NCI-H2196 (cell line): ENCODE measurements around the gene HDLBP.

Source experiments
- DNase-seq: peaks from one replicate; lab custom pipeline; 2025; ENCODE audit not compliant: unreplicated experiment; lab: John Stamatoyannopoulos, UW

Gene HDLBP

GRCh38 chr2:241315093-241315878 lies at the start of gene HDLBP:
Gene HDLBP (minus strand): TSS chr2:241315672. CDS start chr2:241266869, 48,803 bp downstream.
- DNase-seq: peak; percentile 98

- no peak for DNase-seq
Measured at GRCh38 chr2:241364781-241365180, 49.3 kb upstream of the HDLBP start.

- DNase-seq: no peak
Measured at GRCh38 chr2:241363426-241363825, 48.0 kb upstream of the HDLBP start.

- DNase-seq: no peak
Measured at GRCh38 chr2:241359481-241360045, 44.1 kb upstream of the HDLBP start.

- DNase-seq: no peak
Measured at GRCh38 chr2:241358470-241358869, 43.0 kb upstream of the HDLBP start.

- no peak for DNase-seq
Measured at GRCh38 chr2:241357531-241357930, 42.1 kb upstream of the HDLBP start.

- DNase-seq: no peak
Measured at GRCh38 chr2:241356871-241357260, 41.4 kb upstream of the HDLBP start.

GRCh38 chr2:241355983-241356870 lies 40.8 kb upstream of the HDLBP start, which contains the start of gene FARP2:
Gene FARP2 (plus strand): TSS chr2:241356285. CDS start chr2:241373108, 16,823 bp downstream.
- peak; percentile 99 for DNase-seq

GRCh38 chr2:241354668-241355658 lies 39.5 kb upstream of the HDLBP start:
- peak; percentile 86 for DNase-seq

GRCh38 chr2:241352227-241352626 lies 36.8 kb upstream of the HDLBP start:
- DNase-seq: no peak

- no peak for DNase-seq
Measured at GRCh38 chr2:241351640-241352031, 36.2 kb upstream of the HDLBP start.

GRCh38 chr2:241350878-241351639 lies 35.6 kb upstream of the HDLBP start:
- DNase-seq: no peak

GRCh38 chr2:241350530-241350877 lies 35.0 kb upstream of the HDLBP start:
- no peak for DNase-seq

GRCh38 chr2:241349941-241350340 lies 34.5 kb upstream of the HDLBP start:
- no peak for DNase-seq

GRCh38 chr2:241344925-241345651 lies 29.6 kb upstream of the HDLBP start:
- no peak for DNase-seq

GRCh38 chr2:241340631-241341163 lies 25.2 kb upstream of the HDLBP start:
- DNase-seq: no peak

- peak; percentile 40 for DNase-seq
Measured at GRCh38 chr2:241339839-241340630, 24.6 kb upstream of the HDLBP start.

GRCh38 chr2:241334813-241335212 lies 19.3 kb upstream of the HDLBP start:
- DNase-seq: peak; percentile 25
